ENCODE results near the gene GPA33.

GPA33 gene

DNA sequence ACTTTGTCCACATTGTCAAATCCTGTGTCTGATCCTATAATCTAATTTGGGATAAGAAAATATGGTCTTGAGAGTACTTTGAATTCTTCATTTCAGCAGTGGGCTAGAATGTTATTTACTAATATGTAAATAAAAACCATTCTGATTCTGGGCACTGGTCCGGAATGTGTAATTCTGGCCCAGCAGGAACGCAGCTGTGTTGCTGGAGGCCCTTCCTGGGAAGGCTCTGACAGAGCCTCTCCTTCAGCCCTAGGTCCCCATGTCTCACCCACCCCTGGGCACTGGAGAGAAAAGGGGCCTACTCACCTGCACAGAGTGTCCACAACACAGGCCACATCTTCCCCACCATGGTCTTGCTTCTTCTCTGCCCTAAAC, 251 bp downstream of the GPA33 start:
- Histone ChIP-seq H3K27me3 (ENCODE audit: control insufficient read depth, insufficient read depth, low read length, poor library complexity, severe bottlenecking) (no peaks in the 10 kb centered on the region), H3K4me3 (ENCODE audit: insufficient read depth, low read depth, low read length) (no peak overlapping the region), H3K9me3 (ENCODE audit: control insufficient read depth, low read length) (no peaks in the 10 kb centered on the region), H3K27ac (ENCODE audit: insufficient read depth, low read depth, low read length, poor library complexity, severe bottlenecking) (no peak overlapping the region), H3K36me3 (ENCODE audit: control insufficient read depth, insufficient read depth, low read length) (no peaks in the 10 kb centered on the region), H3K4me1 (ENCODE audit: control insufficient read depth, insufficient read depth, low read length) (no peaks in the 10 kb centered on the region)
- WGBS, 2 experiments: 60 to 78% methylated on average over 2 of the region's 2 CpGs

DNA sequence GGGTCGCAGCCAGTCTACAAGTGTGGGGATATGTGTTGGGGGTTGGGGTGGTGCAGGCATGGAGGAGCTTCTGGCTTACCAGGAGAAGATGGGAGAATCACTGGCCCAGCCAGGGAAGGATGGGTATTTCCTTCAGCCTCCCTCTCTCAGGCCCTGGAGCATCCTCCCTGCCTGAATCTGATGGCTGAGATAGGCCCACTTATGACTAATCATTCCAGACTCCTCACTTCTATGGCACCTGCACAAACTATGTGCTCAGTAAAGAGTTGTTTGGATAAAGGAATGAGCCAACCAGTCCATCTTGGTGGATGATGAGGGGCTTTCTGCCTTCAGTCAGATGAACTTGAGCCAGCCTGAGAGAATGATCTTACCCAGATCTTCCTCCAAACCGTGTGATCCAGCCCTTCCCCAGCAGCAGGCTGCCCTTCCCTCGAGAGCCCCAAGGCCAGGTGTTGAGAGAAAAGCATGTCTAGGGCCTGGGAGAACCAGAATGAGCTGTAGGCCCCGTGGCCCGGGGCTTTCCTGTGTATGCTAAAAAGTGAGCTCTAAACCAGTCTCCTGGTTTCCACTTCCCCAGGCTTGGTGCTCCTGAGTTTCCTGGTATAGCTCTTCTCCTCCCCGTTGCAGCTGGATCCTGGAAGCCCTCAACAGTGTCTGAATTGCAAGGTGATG, 1.3 kb downstream of the GPA33 start:
- Histone ChIP-seq H3K4me1 (ENCODE audit: control insufficient read depth, insufficient read depth, low read length) (no peaks in the 10 kb centered on the region), H3K27ac (ENCODE audit: insufficient read depth, low read depth, low read length, poor library complexity, severe bottlenecking) (no peak overlapping the region), H3K4me3 (ENCODE audit: insufficient read depth, low read depth, low read length) (no peak overlapping the region), H3K36me3 (ENCODE audit: control insufficient read depth, insufficient read depth, low read length) (no peaks in the 10 kb centered on the region), H3K9me3 (ENCODE audit: control insufficient read depth, low read length) (no peaks in the 10 kb centered on the region), H3K27me3 (ENCODE audit: control insufficient read depth, insufficient read depth, low read length, poor library complexity, severe bottlenecking) (no peaks in the 10 kb centered on the region)
- 92 to 93% methylated on average over 6 of the region's 6 CpGs for WGBS, 2 experiments

GRCh38 chr1:167086768-167087167, 3.4 kb downstream of the GPA33 start:
- 64 to 67% methylated on average over 3 of the region's 3 CpGs for WGBS, 2 experiments
- Histone ChIP-seq H3K4me1 (ENCODE audit: control insufficient read depth, insufficient read depth, low read length) (no peaks in the 10 kb centered on the region), H3K9me3 (ENCODE audit: control insufficient read depth, low read length) (no peaks in the 10 kb centered on the region)

GRCh38 chr1:167086033-167086432, 4.1 kb downstream of the GPA33 start:
- Histone ChIP-seq H3K36me3 (ENCODE audit: control insufficient read depth, insufficient read depth, low read length) (no peaks in the 10 kb centered on the region), H3K27ac (ENCODE audit: insufficient read depth, low read depth, low read length, poor library complexity, severe bottlenecking) (no peak overlapping the region), H3K4me3 (ENCODE audit: insufficient read depth, low read depth, low read length) (no peak overlapping the region), H3K4me1 (ENCODE audit: control insufficient read depth, insufficient read depth, low read length) (no peaks in the 10 kb centered on the region), H3K9me3 (ENCODE audit: control insufficient read depth, low read length) (no peaks in the 10 kb centered on the region), H3K27me3 (ENCODE audit: control insufficient read depth, insufficient read depth, low read length, poor library complexity, severe bottlenecking) (no peaks in the 10 kb centered on the region)
- WGBS, 2 experiments: 89 to 92% methylated on average over 7 of the region's 7 CpGs

More at GRCh38 chr1:167086768-167087167, 3.4 kb downstream of the GPA33 start:
- no peaks in the 10 kb centered on the region for H3K36me3 ChIP-seq (ENCODE audit: control insufficient read depth, insufficient read depth, low read length)
- H3K27ac ChIP-seq (ENCODE audit: insufficient read depth, low read depth, low read length, poor library complexity, severe bottlenecking): no peak overlapping the region
- no peaks in the 10 kb centered on the region for H3K27me3 ChIP-seq (ENCODE audit: control insufficient read depth, insufficient read depth, low read length, poor library complexity, severe bottlenecking)
- no peak overlapping the region for H3K4me3 ChIP-seq (ENCODE audit: insufficient read depth, low read depth, low read length)

GRCh38 chr1:167084757-167085156, 5.4 kb downstream of the GPA33 start:
- Histone ChIP-seq H3K4me3 (ENCODE audit: insufficient read depth, low read depth, low read length) (no peak overlapping the region), H3K36me3 (ENCODE audit: control insufficient read depth, insufficient read depth, low read length) (no peaks in the 10 kb centered on the region)

DNA sequence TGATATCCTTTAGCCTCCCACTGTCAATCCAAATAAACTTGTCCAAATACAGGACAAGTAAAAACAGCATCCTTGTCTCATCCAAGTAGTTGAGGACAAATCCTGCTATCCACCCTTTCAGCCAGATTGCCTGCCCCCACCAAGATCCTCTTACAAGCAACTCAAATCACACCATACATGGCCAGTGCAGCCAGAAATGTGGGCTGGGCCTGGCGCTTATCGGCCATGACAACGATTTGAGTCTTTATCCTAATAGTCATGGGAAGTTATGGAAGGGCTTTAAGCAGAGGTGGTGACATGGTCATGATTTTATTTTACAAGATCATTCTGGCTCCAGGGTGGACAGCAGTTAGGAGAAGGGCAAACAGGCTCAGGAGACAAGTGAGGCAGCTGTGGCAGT, 6.3 kb downstream of the GPA33 start:
- Histone ChIP-seq H3K4me3 (ENCODE audit: insufficient read depth, low read depth, low read length) (no peak overlapping the region), H3K4me1 (ENCODE audit: control insufficient read depth, insufficient read depth, low read length) (no peaks in the 10 kb centered on the region), H3K36me3 (ENCODE audit: control insufficient read depth, insufficient read depth, low read length) (no peaks in the 10 kb centered on the region), H3K27me3 (ENCODE audit: control insufficient read depth, insufficient read depth, low read length, poor library complexity, severe bottlenecking) (no peaks in the 10 kb centered on the region), H3K27ac (ENCODE audit: insufficient read depth, low read depth, low read length, poor library complexity, severe bottlenecking) (no peak overlapping the region), H3K9me3 (ENCODE audit: control insufficient read depth, low read length) (no peaks in the 10 kb centered on the region)
- WGBS, 2 experiments: 95 to 98% methylated on average over 3 of the region's 3 CpGs

More at GRCh38 chr1:167084757-167085156, 5.4 kb downstream of the GPA33 start:
- no peaks in the 10 kb centered on the region for H3K27me3 ChIP-seq (ENCODE audit: control insufficient read depth, insufficient read depth, low read length, poor library complexity, severe bottlenecking)
- H3K9me3 ChIP-seq (ENCODE audit: control insufficient read depth, low read length): no peaks in the 10 kb centered on the region
- H3K27ac ChIP-seq (ENCODE audit: insufficient read depth, low read depth, low read length, poor library complexity, severe bottlenecking): no peak overlapping the region
- H3K4me1 ChIP-seq (ENCODE audit: control insufficient read depth, insufficient read depth, low read length): no peaks in the 10 kb centered on the region

- H3K27me3 ChIP-seq (ENCODE audit: control insufficient read depth, insufficient read depth, low read length, poor library complexity, severe bottlenecking): no peaks in the 10 kb centered on the region
- H3K4me1 ChIP-seq (ENCODE audit: control insufficient read depth, insufficient read depth, low read length): no peaks in the 10 kb centered on the region
- WGBS, 2 experiments: 96 to 97% methylated on average over 4 to 6 of the region's 6 CpGs
- no peak overlapping the region for H3K27ac ChIP-seq (ENCODE audit: insufficient read depth, low read depth, low read length, poor library complexity, severe bottlenecking)
- no peaks in the 10 kb centered on the region for H3K36me3 ChIP-seq (ENCODE audit: control insufficient read depth, insufficient read depth, low read length)
- H3K4me3 ChIP-seq (ENCODE audit: insufficient read depth, low read depth, low read length): no peak overlapping the region
- no peaks in the 10 kb centered on the region for H3K9me3 ChIP-seq (ENCODE audit: control insufficient read depth, low read length)
These were observed 7.0 kb downstream of the GPA33 start for GRCh38 chr1:167083066-167083665.

GRCh38 chr1:167082511-167083027, 7.6 kb downstream of the GPA33 start:
- Histone ChIP-seq H3K27me3 (ENCODE audit: control insufficient read depth, insufficient read depth, low read length, poor library complexity, severe bottlenecking) (no peaks in the 10 kb centered on the region), H3K27ac (ENCODE audit: insufficient read depth, low read depth, low read length, poor library complexity, severe bottlenecking) (no peak overlapping the region), H3K4me1 (ENCODE audit: control insufficient read depth, insufficient read depth, low read length) (no peaks in the 10 kb centered on the region), H3K36me3 (ENCODE audit: control insufficient read depth, insufficient read depth, low read length) (no peaks in the 10 kb centered on the region), H3K4me3 (ENCODE audit: insufficient read depth, low read depth, low read length) (no peak overlapping the region), H3K9me3 (ENCODE audit: control insufficient read depth, low read length) (no peaks in the 10 kb centered on the region)
- 90 to 93% methylated on average over 11 of the region's 11 CpGs for WGBS, 2 experiments

DNA sequence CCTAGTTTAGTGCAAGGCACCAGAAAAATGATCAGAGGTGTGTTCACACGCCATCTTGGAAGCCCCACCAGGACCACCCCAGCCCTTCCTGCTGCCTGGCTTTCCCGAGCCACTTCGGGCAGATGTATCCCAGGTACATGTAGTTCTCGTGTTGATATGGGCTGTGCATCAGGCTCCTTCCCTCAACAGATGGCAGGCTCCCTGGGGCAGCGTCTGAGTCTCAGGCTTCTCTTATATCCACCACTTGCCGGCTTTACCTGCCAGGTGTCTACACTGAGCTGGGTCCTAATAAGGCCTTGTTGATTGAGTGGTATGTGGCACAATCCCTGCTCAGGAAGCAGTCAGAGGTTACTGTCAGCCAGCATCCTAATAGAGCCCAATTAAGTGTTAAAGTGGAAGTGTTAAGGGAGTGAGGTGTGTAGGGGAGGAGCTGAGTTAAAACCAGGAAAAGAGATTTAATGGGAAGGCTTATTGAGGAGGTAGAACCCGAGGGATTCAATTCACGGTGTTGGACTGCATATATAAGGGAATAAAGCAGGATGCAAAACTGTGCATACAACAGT, 8.5 kb downstream of the GPA33 start:
- 89 to 94% methylated on average over 8 of the region's 8 CpGs for WGBS, 2 experiments
- no peaks in the 10 kb centered on the region for H3K36me3 ChIP-seq (ENCODE audit: control insufficient read depth, insufficient read depth, low read length)
- H3K9me3 ChIP-seq (ENCODE audit: control insufficient read depth, low read length): no peaks in the 10 kb centered on the region
- H3K27ac ChIP-seq (ENCODE audit: insufficient read depth, low read depth, low read length, poor library complexity, severe bottlenecking): no peak overlapping the region
- no peak overlapping the region for H3K4me3 ChIP-seq (ENCODE audit: insufficient read depth, low read depth, low read length)
- H3K4me1 ChIP-seq (ENCODE audit: control insufficient read depth, insufficient read depth, low read length): no peaks in the 10 kb centered on the region
- H3K27me3 ChIP-seq (ENCODE audit: control insufficient read depth, insufficient read depth, low read length, poor library complexity, severe bottlenecking): no peaks in the 10 kb centered on the region

GRCh38 chr1:167077868-167078210, 12.3 kb downstream of the GPA33 start:
- H3K36me3 ChIP-seq (ENCODE audit: control insufficient read depth, insufficient read depth, low read length): no peaks in the 10 kb centered on the region
- H3K9me3 ChIP-seq (ENCODE audit: control insufficient read depth, low read length): no peaks in the 10 kb centered on the region
- no peaks in the 10 kb centered on the region for H3K27me3 ChIP-seq (ENCODE audit: control insufficient read depth, insufficient read depth, low read length, poor library complexity, severe bottlenecking)
- no peak overlapping the region for H3K27ac ChIP-seq (ENCODE audit: insufficient read depth, low read depth, low read length, poor library complexity, severe bottlenecking)
- H3K4me3 ChIP-seq (ENCODE audit: insufficient read depth, low read depth, low read length): no peak overlapping the region
- H3K4me1 ChIP-seq (ENCODE audit: control insufficient read depth, insufficient read depth, low read length): peaks cover 4% of the 10 kb centered on the region

Measured in ectodermal cell (in vitro differentiated cells).